Right renal cortex interstitium (tissue), 3 donors: ENCODE data around the gene TCF12. TPM values are rescaled to one million over a fixed set of nuclear protein-coding genes. Genes with fewer than 3 reads are reported as not detected.

Experiments
- DNase-seq, 3 donors: peaks; one replicate each; pipeline ENCODE4 v3.0.0-alpha.2; 2013; ENCODE audit warnings: low read depth in 3 of 3, low spot score in 2 of 3
- polyA plus RNA-seq, 3 donors: library from polyadenylated mRNA; unstranded; fragments of 120-200 nt; gene quantifications; one replicate each; pipeline ENCODE4 v1.2.1, GENCODE V29; 2013; ENCODE audit not compliant: insufficient read length in 3 of 3

TCF12 gene
- polyA plus RNA-seq, 3 donors, result 183 to 198 (median 198) TPM

DNA sequence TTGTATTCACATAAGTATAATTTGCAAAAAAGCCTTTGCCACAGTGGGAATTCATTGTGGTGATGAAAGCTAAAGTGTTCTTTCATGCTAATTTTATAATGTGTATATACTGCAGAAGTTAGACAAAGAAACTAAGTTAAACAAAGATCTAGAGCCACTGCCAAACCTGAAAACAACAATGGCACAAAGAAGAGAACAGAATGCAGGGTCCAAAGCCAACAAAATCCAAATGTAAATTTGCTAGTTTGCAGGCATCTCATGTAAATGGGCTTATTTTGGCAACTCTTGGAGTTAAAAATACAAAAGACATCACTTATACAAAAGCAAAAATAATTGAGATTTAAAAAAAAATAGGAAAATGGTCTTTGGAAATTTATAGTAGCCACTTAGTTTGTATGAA lies 123.0 kb downstream of the TCF12 start:
- no peak for DNase-seq

- DNase-seq, result no peak
Measured at GRCh38 chr15:57044072-57044702, 125.7 kb downstream of the TCF12 start.

GRCh38 chr15:57044970-57045369 lies 126.5 kb downstream of the TCF12 start:
- no peak for DNase-seq

DNA sequence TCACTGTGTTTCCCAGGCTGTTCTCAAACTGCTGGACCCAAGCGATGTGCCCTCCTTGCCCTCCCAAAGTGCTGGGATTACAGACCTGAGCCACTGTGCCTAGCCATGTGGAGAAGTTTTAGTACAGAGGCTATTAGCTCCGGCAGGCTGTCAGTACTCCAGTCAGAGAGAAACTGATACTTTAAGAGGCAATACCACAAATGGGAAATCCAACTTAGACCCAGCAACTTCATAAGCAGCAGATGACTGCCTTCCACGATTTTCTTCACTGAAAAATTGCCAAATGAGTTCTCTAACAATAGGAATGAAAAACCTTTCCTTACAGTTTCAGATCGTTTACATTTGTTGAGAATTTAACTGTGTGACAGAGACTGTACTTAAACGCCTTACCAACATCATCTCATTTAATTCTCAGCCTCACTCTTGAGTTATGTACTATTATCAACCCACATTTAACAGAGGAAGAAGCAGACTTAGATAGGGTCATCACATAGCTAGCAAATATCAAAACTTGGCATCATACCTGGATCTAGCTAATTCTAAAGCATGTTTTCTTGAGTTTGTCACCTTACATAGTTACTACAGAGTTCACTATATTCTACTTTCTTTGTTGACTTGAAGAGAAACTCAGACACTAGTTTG lies 127.4 kb downstream of the TCF12 start:
- no peak for DNase-seq

GRCh38 chr15:57048930-57049549 lies 130.6 kb downstream of the TCF12 start:
- no peak for DNase-seq

DNA sequence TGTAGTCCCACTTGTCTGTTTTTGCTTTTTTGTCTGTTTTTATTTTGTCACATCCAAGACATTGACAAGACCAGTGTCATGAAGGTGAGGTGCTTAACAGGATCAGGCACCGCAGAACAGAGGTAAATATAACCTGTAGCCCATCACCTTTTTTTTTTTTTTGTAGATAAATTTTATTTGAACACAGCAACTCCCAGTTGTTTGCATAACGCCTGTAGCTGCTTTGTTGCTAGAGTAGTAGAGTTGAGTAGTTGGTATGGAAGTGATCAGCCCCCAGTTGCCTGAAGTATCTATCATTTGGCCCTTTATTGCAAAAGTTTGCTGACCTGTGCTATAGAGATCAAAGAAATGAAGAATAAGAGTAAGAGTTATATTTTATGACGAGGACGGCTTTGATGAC lies 135.0 kb downstream of the TCF12 start:
- DNase-seq, result no peak

DNA sequence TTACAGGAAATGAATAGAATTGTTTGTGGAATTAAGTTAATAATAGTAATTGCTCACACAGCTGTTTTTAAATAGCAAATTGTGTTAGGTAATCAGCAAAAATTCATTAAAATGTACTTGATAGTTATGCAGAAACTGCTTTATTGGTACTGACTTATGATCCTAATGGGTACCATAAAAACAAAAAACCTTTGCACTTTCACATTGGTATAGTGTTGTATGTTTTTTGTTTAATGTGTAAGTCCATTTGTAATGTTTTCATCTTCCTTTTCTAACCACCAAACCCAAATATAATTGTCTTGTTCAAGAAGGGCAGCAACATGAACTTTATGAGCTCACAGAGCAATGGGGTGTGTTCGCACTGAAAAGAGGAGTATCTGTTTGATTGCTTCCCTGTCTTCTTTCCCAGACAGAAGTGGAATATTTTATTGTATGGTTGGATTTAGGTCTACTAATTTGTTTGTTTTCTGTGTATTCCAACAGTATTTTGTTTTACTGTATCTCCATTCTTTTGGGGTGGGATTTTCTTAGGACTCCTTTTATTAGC lies 135.8 kb downstream of the TCF12 start:
- DNase-seq, result peak in 1 of 3 donors; percentile 10

DNA sequence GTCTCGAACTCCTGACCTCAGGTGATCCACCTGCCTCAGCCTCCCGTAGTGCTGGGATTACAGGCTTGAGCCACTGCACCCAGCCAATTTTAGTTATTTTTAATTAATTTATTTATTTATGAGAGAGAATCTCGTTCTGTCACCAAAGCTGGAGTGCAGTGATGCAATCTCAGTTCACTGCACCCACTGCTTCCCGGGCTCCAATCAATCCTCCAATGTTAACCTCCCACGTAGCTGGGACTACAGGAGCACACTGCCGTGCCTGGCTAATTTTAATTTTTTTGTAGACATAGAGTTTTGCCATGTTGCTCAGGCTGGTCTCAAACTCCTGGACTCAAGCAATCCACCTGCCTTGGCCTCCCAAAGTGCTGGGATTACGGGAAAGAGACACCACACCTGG lies 137.9 kb downstream of the TCF12 start:
- DNase-seq, result no peak

DNA sequence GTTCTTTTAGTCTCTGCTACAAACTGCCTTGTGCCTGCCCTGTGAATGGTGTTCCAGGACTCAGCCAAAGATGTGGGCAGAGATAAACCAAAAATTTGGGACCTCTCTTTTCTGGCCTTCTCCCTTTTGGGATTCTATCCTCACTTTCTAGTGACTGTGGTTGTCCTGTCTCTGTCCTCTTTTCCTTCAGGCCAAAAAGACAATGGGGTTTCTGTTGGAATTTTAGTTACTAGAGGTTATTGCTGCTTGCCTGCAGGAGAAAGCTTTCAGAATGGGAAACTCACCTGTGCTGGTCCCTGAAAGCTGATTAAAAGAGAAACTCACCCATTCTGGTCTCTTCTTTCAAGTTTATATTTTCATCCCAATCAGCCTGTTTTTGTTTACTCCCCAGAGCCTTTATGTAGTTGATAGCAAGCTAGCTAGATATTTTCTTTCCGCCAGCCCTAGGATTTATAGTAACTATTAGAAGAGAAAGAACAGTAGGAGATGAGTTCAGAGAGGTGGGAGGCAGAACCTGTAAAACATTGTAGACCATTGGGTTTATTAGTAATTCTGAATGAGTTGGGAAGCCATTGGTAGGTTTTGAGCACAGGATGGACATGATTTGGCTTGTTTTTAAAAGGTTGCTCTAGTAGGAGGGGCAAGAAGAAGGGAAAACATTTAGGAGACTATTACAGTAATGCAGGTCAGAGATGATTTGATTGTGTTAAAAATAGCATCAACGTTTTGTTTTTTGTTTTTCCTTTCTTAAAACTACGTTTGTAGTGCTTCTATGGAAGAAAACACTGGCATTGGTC lies 138.9 kb downstream of the TCF12 start:
- DNase-seq, result no peak

DNA sequence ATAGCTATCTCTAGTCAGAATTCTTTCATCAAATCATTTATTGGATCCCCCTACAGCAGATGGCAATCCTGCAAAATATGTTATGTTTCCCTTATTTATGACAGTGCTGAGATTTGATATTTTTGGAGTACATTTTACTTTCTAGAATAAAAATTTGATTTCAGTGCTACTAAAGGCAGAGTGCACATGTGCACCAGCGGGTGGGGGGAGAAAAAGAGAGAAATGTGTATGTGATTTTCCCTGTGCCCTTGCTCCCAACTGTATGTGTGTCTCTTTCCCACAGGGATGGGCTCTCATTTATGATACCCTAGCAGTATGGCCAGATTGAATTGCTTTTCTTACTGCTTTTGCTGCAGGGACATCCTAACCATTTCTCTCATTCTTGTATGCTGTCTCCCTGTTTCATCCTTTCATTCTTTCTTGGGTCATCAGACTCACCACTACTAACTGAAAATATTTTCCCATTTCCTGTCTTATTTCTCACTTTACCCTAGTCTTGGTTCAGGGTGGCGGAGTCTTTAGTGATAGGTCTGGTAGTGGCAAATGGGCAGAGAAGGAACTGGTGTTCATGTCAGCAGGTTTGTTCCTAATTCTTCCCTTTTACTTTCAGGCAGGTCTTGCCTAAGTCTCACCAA lies 140.7 kb downstream of the TCF12 start:
- no peak for DNase-seq

DNA sequence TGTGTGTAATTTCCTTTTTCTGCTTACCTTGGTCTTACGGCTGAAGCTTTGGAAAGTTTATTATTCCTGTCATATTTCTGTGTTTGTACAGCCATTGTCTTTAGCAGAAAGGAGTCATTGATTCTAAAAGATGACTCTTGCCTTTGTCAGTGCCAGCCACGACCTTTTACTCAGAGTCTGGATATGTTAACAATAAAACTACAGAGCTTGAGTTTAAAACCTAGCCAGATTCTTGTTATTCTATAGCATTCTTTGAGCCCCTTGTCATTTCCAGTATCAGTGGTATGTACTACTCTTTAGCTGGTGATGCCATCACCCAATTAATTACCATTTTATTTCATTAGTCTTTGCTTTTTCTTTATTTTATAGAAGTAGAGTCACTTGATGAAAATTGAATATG lies 142.4 kb downstream of the TCF12 start:
- DNase-seq, result no peak

GRCh38 chr15:57061281-57061680 lies 142.8 kb downstream of the TCF12 start:
- no peak for DNase-seq

DNA sequence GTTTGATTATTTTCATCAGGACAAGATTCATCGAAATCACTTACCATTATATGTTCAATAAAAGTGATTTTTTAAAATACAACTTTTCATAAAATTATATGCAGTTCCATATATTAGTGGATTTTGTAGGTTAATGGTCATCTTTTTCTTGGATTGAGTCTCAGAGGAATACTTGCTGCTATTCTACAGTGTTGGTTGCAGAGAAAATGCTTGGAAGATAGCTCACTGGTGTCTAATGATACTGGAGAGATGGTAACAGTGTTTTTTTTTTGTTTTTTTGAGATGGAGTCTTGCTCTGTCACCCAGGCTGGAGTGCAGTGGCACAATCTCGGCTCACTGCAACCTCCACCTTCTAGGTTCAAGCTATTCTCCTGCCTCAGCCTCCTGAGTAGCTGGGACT lies 143.3 kb downstream of the TCF12 start:
- no peak for DNase-seq

GRCh38 chr15:57064033-57064432 lies 145.6 kb downstream of the TCF12 start:
- no peak for DNase-seq

DNA sequence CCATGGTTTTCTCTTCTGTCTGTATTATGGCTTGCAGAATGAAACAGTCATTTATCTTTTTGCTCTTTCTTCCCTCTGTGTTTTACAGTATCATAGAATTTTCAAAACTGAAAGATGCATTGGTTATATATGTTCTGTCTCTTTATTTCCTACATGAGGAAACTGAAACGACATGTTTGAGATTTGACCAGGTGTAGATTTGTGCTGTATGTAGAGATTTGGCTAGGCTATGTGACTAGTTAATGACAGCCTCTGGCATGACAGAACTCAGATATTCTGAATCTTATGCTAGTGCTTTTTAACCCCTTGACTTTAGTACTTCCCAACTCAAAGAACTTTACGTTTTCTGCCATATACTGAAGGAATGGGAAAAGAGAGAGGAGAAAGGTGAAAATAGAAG lies 151.0 kb downstream of the TCF12 start:
- no peak for DNase-seq

DNA sequence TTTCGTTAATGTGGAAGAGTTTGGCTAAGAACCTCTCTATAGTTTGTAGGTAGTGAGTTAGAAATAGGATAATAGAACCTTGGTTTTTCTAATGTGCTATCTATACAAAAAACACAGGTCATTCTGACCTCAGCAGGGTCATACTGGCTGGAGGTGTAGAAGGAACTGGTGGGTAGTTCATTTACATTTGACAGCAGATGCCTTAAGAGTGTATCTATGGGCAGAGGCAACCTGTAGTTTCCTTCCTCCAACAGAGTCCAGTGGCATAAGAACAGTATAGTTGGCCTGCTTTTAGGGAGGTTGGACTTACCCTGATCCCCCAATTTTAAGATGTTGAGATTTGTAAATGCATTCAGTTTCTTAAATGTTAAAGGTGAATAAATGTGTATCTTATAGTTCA lies 152.2 kb downstream of the TCF12 start:
- DNase-seq, result no peak

GRCh38 chr15:57079446-57079845 lies 161.0 kb downstream of the TCF12 start:
- no peak for DNase-seq

DNA sequence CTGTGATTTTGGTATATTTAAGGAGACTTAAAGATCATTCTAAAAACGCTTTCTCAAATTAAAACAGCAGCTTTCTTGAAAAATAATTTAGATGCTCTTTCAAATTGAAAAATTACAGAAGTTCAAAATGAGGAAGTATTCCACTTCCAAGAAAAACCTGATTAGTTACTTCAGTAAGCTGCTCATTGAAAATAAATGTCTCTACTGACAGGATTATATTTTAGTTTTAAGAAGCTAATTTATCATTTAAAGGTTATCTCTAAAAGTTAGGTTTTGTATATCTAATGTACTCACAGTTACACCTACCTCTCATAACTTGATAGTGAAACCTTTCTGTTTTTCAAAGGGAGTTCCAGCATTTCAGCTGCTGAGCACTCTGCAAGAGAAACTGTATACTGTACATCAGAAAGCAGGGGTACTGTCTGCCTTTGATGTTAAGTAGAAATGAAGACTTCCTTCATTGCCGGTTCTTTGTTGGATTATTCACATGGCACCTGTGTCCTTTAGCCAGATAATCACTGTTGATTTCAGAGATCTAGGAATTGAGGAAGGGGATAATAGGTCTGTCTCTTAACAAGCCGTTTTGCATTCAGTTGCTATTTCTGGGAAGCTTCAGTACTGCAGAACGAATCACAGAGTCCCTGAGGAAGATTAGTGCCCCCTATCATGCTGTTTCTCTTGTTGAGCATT lies 161.6 kb downstream of the TCF12 start:
- DNase-seq, result no peak

- peak in 1 of 3 donors; percentile 16 for DNase-seq
Measured at GRCh38 chr15:57082054-57082728, 163.7 kb downstream of the TCF12 start.

- DNase-seq, result no peak
Measured at GRCh38 chr15:57084192-57084591, 165.7 kb downstream of the TCF12 start.
